Transverse colon (tissue), 4 donors: ENCODE measurements around the gene DNAH11. TPM values are rescaled to one million over a fixed set of nuclear protein-coding genes. Genes with fewer than 3 reads are reported as not detected.

Experiments
- DNase-seq: peaks from one replicate; pipeline ENCODE4 v3.0.0-alpha.2; 2019
- H3K27ac ChIP-seq, 4 donors: fragments of 200-600 bp; sonication (generic); 2 replicates each; pipeline ENCODE4 v1.5.1; 2016 to 2018; ENCODE audit warnings: inconsistent platforms in 4 of 4
- H3K27me3 ChIP-seq: fragments of 200-600 bp; sonication (generic); 2 replicates; pipeline ENCODE4 v1.5.1; 2017; ENCODE audit warnings: inconsistent platforms
- H3K36me3 ChIP-seq, 4 donors: fragments of 200-600 bp; sonication (generic); 2 replicates each; pipeline ENCODE4 v1.5.1; 2017 to 2019; ENCODE audit warnings: inconsistent platforms in 4 of 4
- H3K4me1 ChIP-seq, 4 donors: fragments of 200-600 bp; sonication (generic); 2 replicates each; pipeline ENCODE4 v1.5.1; 2017 to 2020; ENCODE audit warnings: inconsistent platforms in 4 of 4
- H3K4me3 ChIP-seq, 4 donors: fragments of 200-600 bp; sonication (generic); 1 replicate in 1 of 4; 2 replicates in 3 of 4; pipeline versions ENCODE4 v1.5.1 to v1.6.1; 2017 to 2019; ENCODE audit warnings: inconsistent platforms in 4 of 4
- H3K9me3 ChIP-seq, 2 donors: fragments of 200-600 bp; sonication (generic); 2 replicates each; pipeline ENCODE4 v1.5.1; 2017 to 2019; ENCODE audit warnings: inconsistent platforms in 2 of 2
- CTCF ChIP-seq, 5 experiments: fragments of 200-600 bp in 3 of 5; fragments of 450-650 bp in 2 of 5; sonication (generic) in 3 of 5; IDR thresholded peaks; 1 replicate in 2 of 5; 2 replicates in 3 of 5; pipeline ENCODE4 v1.5.1; 2016 to 2017; ENCODE audit warnings: antibody characterized with exemption in 5 of 5, inconsistent platforms in 3 of 5, mild to moderate bottlenecking in 2 of 5, moderate library complexity in 1 of 5
- EP300 ChIP-seq: sonication (generic); formaldehyde crosslinking; IDR thresholded peaks from one replicate; pipeline ENCODE4 v1.6.1; 2017; ENCODE audit warnings: antibody characterized with exemption, low read depth
- POLR2A ChIP-seq: fragments of 450-650 bp; IDR thresholded peaks from one replicate; pipeline ENCODE4 v1.6.1; 2016; ENCODE audit warnings: antibody characterized with exemption, mild to moderate bottlenecking, moderate library complexity
- POLR2AphosphoS5 ChIP-seq, 3 donors: sonication (generic); formaldehyde crosslinking; IDR thresholded peaks; one replicate each; pipeline ENCODE4 v1.6.1; 2016; ENCODE audit warnings: antibody characterized with exemption in 3 of 3
- WGBS, 2 donors: methylation state at CpG; one replicate each; pipeline ENCODE4 v1.1.5; 2018; ENCODE audit warnings: low coverage in 1 of 2; 5-methylcytosine and 5-hydroxymethylcytosine counted together
- in situ Hi-C, 4 donors: fragments of 200-750 bp; cut with MboI; loops; one replicate each; pipeline versions ENCODE4 v1.15.0 to v1.15.1; 2017; ENCODE audit warnings: low sequenced_read_pairs in 3 of 4, low pct_ligation_motif_present in 1 of 4, low pct_unique_long_range_greater_than_20kb in 1 of 4
- intact Hi-C: fragments of 100-400 bp; cut with DNase I; formaldehyde crosslinking; loops from one replicate; pipeline ENCODE4 v1.15.1; 2023; ENCODE audit warnings: low total_unique reads
- total RNA-seq, 4 donors: library from RNA; depleted of rRNA; stranded (reverse); fragments of >200 nt; gene quantifications; one replicate each; pipeline ENCODE4 v1.1.0, GENCODE V29; 2016

The DNAH11 gene
- total RNA-seq, 4 donors from 2014 or later = under 0.01 to 0.16 TPM; not detected in 2

- Histone ChIP-seq H3K36me3 (no peaks in the 10 kb centered on the region), H3K4me1 (no peaks in the 10 kb centered on the region), H3K4me3 (no peak overlapping the region), H3K27me3 (no peaks in the 10 kb centered on the region), H3K27ac (no peak overlapping the region), H3K9me3 (no peaks in the 10 kb centered on the region)
- no peak for TF ChIP-seq POLR2AphosphoS5 (IDR thresholded peaks at IDR 0.05)
- TF ChIP-seq POLR2A = no peak
- no peak for TF ChIP-seq CTCF (IDR thresholded peaks at IDR 0.05)
- no peak for TF ChIP-seq EP300
- WGBS, 2 donors = 87% methylated on average over 4 of the region's 4 CpGs; no CpG with 5 or more reads in 1 of the 2 donors
- intact Hi-C loops = no loop called here
- in situ Hi-C loops = no loop called here
- DNase-seq = no peak
These were observed 344.9 kb downstream of the DNAH11 start for GRCh38 chr7:21887779-21888178.

GRCh38 chr7:21891291-21891690 is 348.5 kb downstream of the DNAH11 start:
- no peak for TF ChIP-seq POLR2AphosphoS5 (IDR thresholded peaks at IDR 0.05)
- TF ChIP-seq POLR2A = no peak
- no peak for TF ChIP-seq EP300
- no peak overlapping the region for H3K4me3 ChIP-seq
- no peaks in the 10 kb centered on the region for H3K4me1 ChIP-seq
- in situ Hi-C loops (no loop called here), intact Hi-C loops (no loop called here)
- no peaks in the 10 kb centered on the region for H3K36me3 ChIP-seq
- H3K27ac ChIP-seq = no peak overlapping the region
- WGBS, 2 donors = 47 to 76% methylated on average over 3 of the region's 3 CpGs
- no peaks in the 10 kb centered on the region for H3K9me3 ChIP-seq
- H3K27me3 ChIP-seq = no peaks in the 10 kb centered on the region
- DNase-seq = no peak

GRCh38 chr7:21893401-21893800 is 350.6 kb downstream of the DNAH11 start:
- TF ChIP-seq EP300 (no peak), POLR2AphosphoS5 (IDR thresholded peaks at IDR 0.05) (no peak), POLR2A (no peak), CTCF (IDR thresholded peaks at IDR 0.05) (no peak)
- Histone ChIP-seq H3K36me3 (no peaks in the 10 kb centered on the region), H3K27ac (no peak overlapping the region), H3K4me3 (no peak overlapping the region), H3K9me3 (no peaks in the 10 kb centered on the region), H3K4me1 (no peaks in the 10 kb centered on the region), H3K27me3 (no peaks in the 10 kb centered on the region)
- intact Hi-C loops = no loop called here
- no peak for DNase-seq
- in situ Hi-C loops = no loop called here
- WGBS, 2 donors = 82 to 88% methylated on average over 3 of the region's 3 CpGs

- Histone ChIP-seq H3K9me3 (no peaks in the 10 kb centered on the region), H3K27me3 (no peaks in the 10 kb centered on the region), H3K4me1 (no peaks in the 10 kb centered on the region), H3K27ac (peak overlapping the region in 2 of 4 donors; percentile 51 to 52), H3K4me3 (no peak overlapping the region), H3K36me3 (no peaks in the 10 kb centered on the region)
- DNase-seq = no peak
- no peak for TF ChIP-seq CTCF (IDR thresholded peaks at IDR 0.05)
- TF ChIP-seq POLR2AphosphoS5 (IDR thresholded peaks at IDR 0.05) = no peak
- no peak for TF ChIP-seq EP300
- no peak for TF ChIP-seq POLR2A
- in situ Hi-C loops = no loop called here
- intact Hi-C loops = no loop called here
- WGBS, 2 donors = 77 to 90% methylated on average over 10 to 17 of the region's 17 CpGs
These were observed 355.6 kb downstream of the DNAH11 start for GRCh38 chr7:21898265-21898930.
